Measurements from ENCODE around the gene NOXO1. TPM values are rescaled to one million over a fixed set of nuclear protein-coding genes. Genes with fewer than 3 reads are reported as not detected.

Gene NOXO1
- total RNA-seq, 2 donors from 2014 or later = not detected

GRCh38 chr16:1997494-1998359 is 16.5 kb upstream of the NOXO1 start:
- Mint-ChIP-seq H3K27me3 (no peaks in the 10 kb centered on the region), H3K4me1 (ENCODE audit: low read depth in 2 of 2) (peaks cover 11 to 28% of the 10 kb centered on the region in 2 donors), H3K27ac (peak overlapping the region in 1 of 2 donors; percentile 39), H3K9me3 (no peaks in the 10 kb centered on the region), H3K36me3 (no peaks in the 10 kb centered on the region), H3K4me3 (no peak overlapping the region)
- ATAC-seq (no peak), DNase-seq (ENCODE audit: low spot score) (no peak)

GRCh38 chr16:1993731-1994131 is 12.5 kb upstream of the NOXO1 start:
- H3K9me3 Mint-ChIP-seq = no peaks in the 10 kb centered on the region
- H3K27ac Mint-ChIP-seq = peak overlapping the region; percentile 25 to 57
- H3K4me3 Mint-ChIP-seq = peak overlapping the region; percentile 67
- peak in 1 of 2 donors; percentile 19 for ATAC-seq
- DNase-seq (ENCODE audit: low spot score) = no peak
- H3K4me1 Mint-ChIP-seq (ENCODE audit: low read depth in 2 of 2) = peaks cover 11 to 37% of the 10 kb centered on the region in 2 donors
- no peaks in the 10 kb centered on the region for H3K36me3 Mint-ChIP-seq
- no peaks in the 10 kb centered on the region for H3K27me3 Mint-ChIP-seq

GRCh38 chr16:1992704-1993317 is 11.5 kb upstream of the NOXO1 start:
- Mint-ChIP-seq H3K36me3 (no peaks in the 10 kb centered on the region), H3K4me3 (no peak overlapping the region), H3K9me3 (no peaks in the 10 kb centered on the region), H3K27me3 (no peaks in the 10 kb centered on the region), H3K27ac (no peak overlapping the region), H3K4me1 (ENCODE audit: low read depth in 2 of 2) (peaks cover 11 to 37% of the 10 kb centered on the region in 2 donors)
- DNase-seq (ENCODE audit: low spot score) (no peak), ATAC-seq (no peak)

GRCh38 chr16:1991948-1992703 is 10.9 kb upstream of the NOXO1 start:
- Mint-ChIP-seq H3K27ac (peak overlapping the region; percentile 65 to 82), H3K4me3 (peak overlapping the region; percentile 80), H3K36me3 (no peaks in the 10 kb centered on the region), H3K27me3 (no peaks in the 10 kb centered on the region), H3K9me3 (no peaks in the 10 kb centered on the region), H3K4me1 (ENCODE audit: low read depth in 2 of 2) (peaks cover 11 to 34% of the 10 kb centered on the region in 2 donors)
- ATAC-seq (peak; percentile 88 to 92), DNase-seq (ENCODE audit: low spot score) (peak; percentile 97)

- no peaks in the 10 kb centered on the region for H3K36me3 Mint-ChIP-seq
- H3K27ac Mint-ChIP-seq = peak overlapping the region; percentile 65 to 82
- H3K27me3 Mint-ChIP-seq = no peaks in the 10 kb centered on the region
- H3K4me3 Mint-ChIP-seq = peak overlapping the region; percentile 80
- H3K4me1 Mint-ChIP-seq (ENCODE audit: low read depth in 2 of 2) = peaks cover 11 to 35% of the 10 kb centered on the region in 2 donors
- DNase-seq (ENCODE audit: low spot score) (no peak), ATAC-seq (no peak)
- no peaks in the 10 kb centered on the region for H3K9me3 Mint-ChIP-seq
Measured at GRCh38 chr16:1991588-1991947, 10.3 kb upstream of the NOXO1 start.

GRCh38 chr16:1991135-1991551 is 9.9 kb upstream of the NOXO1 start:
- Mint-ChIP-seq H3K4me3 (peak overlapping the region; percentile 80), H3K36me3 (no peaks in the 10 kb centered on the region), H3K9me3 (no peaks in the 10 kb centered on the region), H3K27me3 (no peaks in the 10 kb centered on the region), H3K27ac (peak overlapping the region; percentile 65 to 82), H3K4me1 (ENCODE audit: low read depth in 2 of 2) (peaks cover 11 to 36% of the 10 kb centered on the region in 2 donors)
- ATAC-seq = peak; percentile 58 to 62
- DNase-seq (ENCODE audit: low spot score) = peak; percentile 75

- H3K27me3 Mint-ChIP-seq = no peaks in the 10 kb centered on the region
- peaks cover 11 to 32% of the 10 kb centered on the region in 2 donors for H3K4me1 Mint-ChIP-seq (ENCODE audit: low read depth in 2 of 2)
- H3K27ac Mint-ChIP-seq = peak overlapping the region; percentile 65 to 82
- peak; percentile 79 for DNase-seq (ENCODE audit: low spot score)
- H3K9me3 Mint-ChIP-seq = no peaks in the 10 kb centered on the region
- no peaks in the 10 kb centered on the region for H3K36me3 Mint-ChIP-seq
- no peak for ATAC-seq
- peak overlapping the region; percentile 80 for H3K4me3 Mint-ChIP-seq
Measured at GRCh38 chr16:1990351-1991134, 9.3 kb upstream of the NOXO1 start.

- Mint-ChIP-seq H3K9me3 (no peaks in the 10 kb centered on the region), H3K4me3 (no peak overlapping the region), H3K4me1 (ENCODE audit: low read depth in 2 of 2) (peaks cover 11 to 28% of the 10 kb centered on the region in 2 donors), H3K27me3 (no peaks in the 10 kb centered on the region), H3K36me3 (no peaks in the 10 kb centered on the region), H3K27ac (no peak overlapping the region)
- no peak for ATAC-seq
- no peak for DNase-seq (ENCODE audit: low spot score)
Measured at GRCh38 chr16:1990101-1990350, 8.8 kb upstream of the NOXO1 start.

- ATAC-seq = no peak
- Mint-ChIP-seq H3K27me3 (no peaks in the 10 kb centered on the region), H3K36me3 (no peaks in the 10 kb centered on the region), H3K4me1 (ENCODE audit: low read depth in 2 of 2) (peaks cover 11 to 32% of the 10 kb centered on the region in 2 donors), H3K27ac (peak within 1 kb of the TSS; percentile 65 to 69), H3K4me3 (peak within 1 kb of the TSS; percentile 80), H3K9me3 (no peaks in the 10 kb centered on the region)
- DNase-seq (ENCODE audit: low spot score) = no peak
Measured at GRCh38 chr16:1989209-1990100, 8.2 kb upstream of the NOXO1 start, which contains the start of gene SYNGR3. Gene SYNGR3, plus strand, starts transcription at chr16:1989970. Its CDS starts 133 bp downstream, at chr16:1990103.

GRCh38 chr16:1987198-1987597 is 5.9 kb upstream of the NOXO1 start:
- ATAC-seq = no peak
- no peaks in the 10 kb centered on the region for H3K9me3 Mint-ChIP-seq
- no peaks in the 10 kb centered on the region for H3K36me3 Mint-ChIP-seq
- H3K4me1 Mint-ChIP-seq (ENCODE audit: low read depth in 2 of 2) = peaks cover 0 to 32% of the 10 kb centered on the region in 2 donors
- DNase-seq (ENCODE audit: low spot score) = no peak
- no peak overlapping the region for H3K4me3 Mint-ChIP-seq
- H3K27ac Mint-ChIP-seq = no peak overlapping the region
- peaks cover 0 to 6% of the 10 kb centered on the region in 2 donors for H3K27me3 Mint-ChIP-seq

GRCh38 chr16:1985466-1986150 is 4.3 kb upstream of the NOXO1 start:
- no peak for DNase-seq (ENCODE audit: low spot score)
- peak overlapping the region in 1 of 2 donors; percentile 28 for H3K27ac Mint-ChIP-seq
- peaks cover 0 to 24% of the 10 kb centered on the region in 2 donors for H3K4me1 Mint-ChIP-seq (ENCODE audit: low read depth in 2 of 2)
- no peaks in the 10 kb centered on the region for H3K36me3 Mint-ChIP-seq
- H3K27me3 Mint-ChIP-seq = peaks cover 0 to 8% of the 10 kb centered on the region in 2 donors
- H3K4me3 Mint-ChIP-seq = peak overlapping the region; percentile 75
- ATAC-seq = no peak
- H3K9me3 Mint-ChIP-seq = no peaks in the 10 kb centered on the region
